Activated naive CD4-positive, alpha-beta T cell treated with anti-CD3 and anti-CD28 coated beads for 36 hours (primary cell): ENCODE results near the gene SGO1. TPM values are rescaled to one million over a fixed set of nuclear protein-coding genes. Genes with fewer than 3 reads are reported as not detected.

ENCODE experiments used
- CTCF ChIA-PET: fragments of 350-600 bp; sonication (Branson Sonifier 250); formaldehyde crosslinking; loops from one replicate; lab custom pipeline; 2021; ENCODE audit warnings: antibody characterized with exemption; lab: Charles Lee
- DNase-seq: peaks from one replicate; pipeline ENCODE4 v3.0.0-alpha.2; 2020
- H3K27ac Mint-ChIP-seq: one replicate; pipeline ENCODE4 v1.8.0; 2021; ENCODE audit warnings: mild to moderate bottlenecking, mixed read lengths
- H3K27me3 Mint-ChIP-seq: one replicate; pipeline ENCODE4 v1.8.0; 2021; ENCODE audit warnings: low read depth, mixed read lengths
- H3K36me3 Mint-ChIP-seq: one replicate; pipeline ENCODE4 v1.8.0; 2021; ENCODE audit warnings: low read depth, mixed read lengths
- H3K4me1 Mint-ChIP-seq: one replicate; pipeline ENCODE4 v1.8.0; 2021; ENCODE audit warnings: low read depth, mixed read lengths
- H3K4me3 Mint-ChIP-seq: one replicate; pipeline ENCODE4 v1.8.0; 2021; ENCODE audit warnings: mild to moderate bottlenecking, moderate library complexity, mixed read lengths
- H3K9me3 Mint-ChIP-seq: one replicate; pipeline ENCODE4 v1.8.0; 2021; ENCODE audit warnings: mixed read lengths
- intact Hi-C: fragments of 100-400 bp; cut with micrococcal nuclease; formaldehyde crosslinking; loops from one replicate; pipeline ENCODE4 v1.15.1; 2023
- microRNA-seq: library from miRNA; unstranded; fragments of <30 nt; microRNA quantifications from one replicate; pipeline ENCODE4 v1.2.0, GENCODE V29; 2022; ENCODE audit warnings: borderline microRNAs expressed, borderline replicate concordance
- total RNA-seq, 2 experiments: library from RNA; stranded (reverse); gene quantifications; one replicate each; pipeline ENCODE4 v1.2.3, GENCODE V29; 2021

The SGO1 gene
- total RNA-seq, 2 experiments from 2014 or later: 36.2 to 37.5 TPM

GRCh38 chr3:20125289-20125688, 60.7 kb downstream of the SGO1 start:
- H3K27me3 Mint-ChIP-seq: no peaks in the 10 kb centered on the region
- H3K36me3 Mint-ChIP-seq: peaks cover 29% of the 10 kb centered on the region
- DNase-seq: no peak
- H3K4me1 Mint-ChIP-seq: no peaks in the 10 kb centered on the region
- H3K9me3 Mint-ChIP-seq: no peaks in the 10 kb centered on the region
- H3K4me3 Mint-ChIP-seq: no peak overlapping the region
- intact Hi-C loops: no loop called here
- CTCF ChIA-PET: interaction anchor here (0.7 kb wide), 1 partner anchor 20 kb away, joined by 5 read pairs; no protein-coding TSS in a partner anchor
- H3K27ac Mint-ChIP-seq: no peak overlapping the region

GRCh38 chr3:20123131-20123652, 62.8 kb downstream of the SGO1 start:
- Mint-ChIP-seq H3K27me3 (no peaks in the 10 kb centered on the region), H3K36me3 (peaks cover 31% of the 10 kb centered on the region), H3K9me3 (no peaks in the 10 kb centered on the region), H3K4me3 (no peak overlapping the region), H3K27ac (no peak overlapping the region), H3K4me1 (no peaks in the 10 kb centered on the region)
- no peak for DNase-seq
- CTCF ChIA-PET: no interaction called here
- intact Hi-C loops: no loop called here

GRCh38 chr3:20121088-20121487, 64.9 kb downstream of the SGO1 start:
- intact Hi-C loops: no loop called here
- Mint-ChIP-seq H3K36me3 (peaks cover 27% of the 10 kb centered on the region), H3K9me3 (no peaks in the 10 kb centered on the region), H3K4me1 (no peaks in the 10 kb centered on the region), H3K4me3 (no peak overlapping the region), H3K27me3 (no peaks in the 10 kb centered on the region), H3K27ac (no peak overlapping the region)
- DNase-seq: no peak
- CTCF ChIA-PET: interaction anchor here (0.6 kb wide), 1 partner anchor 72 kb away, joined by 3 read pairs; no protein-coding TSS in a partner anchor

Small RNAs within 50 kb of the gene (microRNA-seq; reads per million reads assigned to microRNA genes)
- not detected for gene MIR3135A

Other genes with a start within 250 kb of the SGO1 start
- 10 to 100 TPM; 46.4 to 47.5 TPM for gene RAB5A, start 239.1 kb downstream of the SGO1 start, total RNA-seq
- not detected for gene PP2D1, start 173.9 kb downstream of the SGO1 start, total RNA-seq
- gene KAT2B, start 145.8 kb downstream of the SGO1 start, total RNA-seq: 10 to 100 TPM in 1 of 2 experiments, 1 to 10 TPM in 1; 9.4 to 11.5 TPM